ENCODE results near the gene HOXB5.

HOXB5 gene

GRCh38 chr17:48599354-48599753, 5.8 kb upstream of the HOXB5 start:
- ATAC-seq = no peak
- no peak for TF ChIP-seq CSDC2 (CRISPR knock-in tag; IDR thresholded peaks at IDR 0.05)
- no peak for TF ChIP-seq PPARA (CRISPR knock-in tag; IDR thresholded peaks at IDR 0.05; ENCODE audit: borderline replicate concordance)
- no peak for TF ChIP-seq TOX (CRISPR knock-in tag; IDR thresholded peaks at IDR 0.05; ENCODE audit: borderline replicate concordance)
- TF ChIP-seq, protein P1, sequence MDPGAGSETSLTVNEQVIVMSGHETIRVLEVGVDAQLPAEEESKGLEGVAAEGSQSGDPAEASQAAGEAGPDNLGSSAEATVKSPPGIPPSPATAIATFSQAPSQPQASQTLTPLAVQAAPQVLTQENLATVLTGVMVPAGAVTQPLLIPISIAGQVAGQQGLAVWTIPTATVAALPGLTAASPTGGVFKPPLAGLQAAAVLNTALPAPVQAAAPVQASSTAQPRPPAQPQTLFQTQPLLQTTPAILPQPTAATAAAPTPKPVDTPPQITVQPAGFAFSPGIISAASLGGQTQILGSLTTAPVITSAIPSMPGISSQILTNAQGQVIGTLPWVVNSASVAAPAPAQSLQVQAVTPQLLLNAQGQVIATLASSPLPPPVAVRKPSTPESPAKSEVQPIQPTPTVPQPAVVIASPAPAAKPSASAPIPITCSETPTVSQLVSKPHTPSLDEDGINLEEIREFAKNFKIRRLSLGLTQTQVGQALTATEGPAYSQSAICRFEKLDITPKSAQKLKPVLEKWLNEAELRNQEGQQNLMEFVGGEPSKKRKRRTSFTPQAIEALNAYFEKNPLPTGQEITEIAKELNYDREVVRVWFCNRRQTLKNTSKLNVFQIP (CRISPR knock-in tag; IDR thresholded peaks at IDR 0.05; ENCODE audit: borderline replicate concordance, low read depth) = no peak
- no peak for TF ChIP-seq TCF4 (CRISPR knock-in tag; IDR thresholded peaks at IDR 0.05; ENCODE audit: borderline replicate concordance)
- TF ChIP-seq RARB (CRISPR knock-in tag; IDR thresholded peaks at IDR 0.05) = no peak
- no peak for TF ChIP-seq ARNTL (CRISPR knock-in tag; IDR thresholded peaks at IDR 0.05; ENCODE audit: borderline replicate concordance, low read depth)
- TF ChIP-seq ISL1 (CRISPR knock-in tag; IDR thresholded peaks at IDR 0.05) = no peak
- no peak for TF ChIP-seq ZFP30 (CRISPR knock-in tag; IDR thresholded peaks at IDR 0.05)

GRCh38 chr17:48598736-48599135, 5.2 kb upstream of the HOXB5 start:
- no peak for ATAC-seq
- no peak for TF ChIP-seq SNAI2 (CRISPR knock-in tag; IDR thresholded peaks at IDR 0.05)
- no peak for TF ChIP-seq PPARA (CRISPR knock-in tag; IDR thresholded peaks at IDR 0.05; ENCODE audit: borderline replicate concordance)
- TF ChIP-seq GLIS3 (CRISPR knock-in tag; IDR thresholded peaks at IDR 0.05) = no peak
- no peak for TF ChIP-seq RARB (CRISPR knock-in tag; IDR thresholded peaks at IDR 0.05)
- TF ChIP-seq OSR1 (CRISPR knock-in tag; IDR thresholded peaks at IDR 0.05) = no peak
- TF ChIP-seq ZC3H10 (CRISPR knock-in tag; IDR thresholded peaks at IDR 0.05) = no peak
- no peak for TF ChIP-seq ZNF8 (CRISPR knock-in tag; IDR thresholded peaks at IDR 0.05)
- TF ChIP-seq TOX (CRISPR knock-in tag; IDR thresholded peaks at IDR 0.05; ENCODE audit: borderline replicate concordance) = no peak
- TF ChIP-seq, protein P2, sequence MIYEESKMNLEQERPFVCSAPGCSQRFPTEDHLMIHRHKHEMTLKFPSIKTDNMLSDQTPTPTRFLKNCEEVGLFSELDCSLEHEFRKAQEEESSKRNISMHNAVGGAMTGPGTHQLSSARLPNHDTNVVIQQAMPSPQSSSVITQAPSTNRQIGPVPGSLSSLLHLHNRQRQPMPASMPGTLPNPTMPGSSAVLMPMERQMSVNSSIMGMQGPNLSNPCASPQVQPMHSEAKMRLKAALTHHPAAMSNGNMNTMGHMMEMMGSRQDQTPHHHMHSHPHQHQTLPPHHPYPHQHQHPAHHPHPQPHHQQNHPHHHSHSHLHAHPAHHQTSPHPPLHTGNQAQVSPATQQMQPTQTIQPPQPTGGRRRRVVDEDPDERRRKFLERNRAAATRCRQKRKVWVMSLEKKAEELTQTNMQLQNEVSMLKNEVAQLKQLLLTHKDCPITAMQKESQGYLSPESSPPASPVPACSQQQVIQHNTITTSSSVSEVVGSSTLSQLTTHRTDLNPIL (CRISPR knock-in tag; IDR thresholded peaks at IDR 0.05; ENCODE audit: low read depth) = no peak
- no peak for TF ChIP-seq ZNF70 (CRISPR knock-in tag; IDR thresholded peaks at IDR 0.05)
- TF ChIP-seq TSHZ2 (CRISPR knock-in tag; IDR thresholded peaks at IDR 0.05) = no peak
- TF ChIP-seq, protein P3, sequence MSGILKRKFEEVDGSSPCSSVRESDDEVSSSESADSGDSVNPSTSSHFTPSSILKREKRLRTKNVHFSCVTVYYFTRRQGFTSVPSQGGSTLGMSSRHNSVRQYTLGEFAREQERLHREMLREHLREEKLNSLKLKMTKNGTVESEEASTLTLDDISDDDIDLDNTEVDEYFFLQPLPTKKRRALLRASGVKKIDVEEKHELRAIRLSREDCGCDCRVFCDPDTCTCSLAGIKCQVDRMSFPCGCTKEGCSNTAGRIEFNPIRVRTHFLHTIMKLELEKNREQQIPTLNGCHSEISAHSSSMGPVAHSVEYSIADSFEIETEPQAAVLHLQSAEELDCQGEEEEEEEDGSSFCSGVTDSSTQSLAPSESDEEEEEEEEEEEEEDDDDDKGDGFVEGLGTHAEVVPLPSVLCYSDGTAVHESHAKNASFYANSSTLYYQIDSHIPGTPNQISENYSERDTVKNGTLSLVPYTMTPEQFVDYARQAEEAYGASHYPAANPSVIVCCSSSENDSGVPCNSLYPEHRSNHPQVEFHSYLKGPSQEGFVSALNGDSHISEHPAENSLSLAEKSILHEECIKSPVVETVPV (CRISPR knock-in tag; IDR thresholded peaks at IDR 0.05) = no peak
- no peak for TF ChIP-seq BACH2 (CRISPR knock-in tag; IDR thresholded peaks at IDR 0.05; ENCODE audit: borderline replicate concordance)

DNA sequence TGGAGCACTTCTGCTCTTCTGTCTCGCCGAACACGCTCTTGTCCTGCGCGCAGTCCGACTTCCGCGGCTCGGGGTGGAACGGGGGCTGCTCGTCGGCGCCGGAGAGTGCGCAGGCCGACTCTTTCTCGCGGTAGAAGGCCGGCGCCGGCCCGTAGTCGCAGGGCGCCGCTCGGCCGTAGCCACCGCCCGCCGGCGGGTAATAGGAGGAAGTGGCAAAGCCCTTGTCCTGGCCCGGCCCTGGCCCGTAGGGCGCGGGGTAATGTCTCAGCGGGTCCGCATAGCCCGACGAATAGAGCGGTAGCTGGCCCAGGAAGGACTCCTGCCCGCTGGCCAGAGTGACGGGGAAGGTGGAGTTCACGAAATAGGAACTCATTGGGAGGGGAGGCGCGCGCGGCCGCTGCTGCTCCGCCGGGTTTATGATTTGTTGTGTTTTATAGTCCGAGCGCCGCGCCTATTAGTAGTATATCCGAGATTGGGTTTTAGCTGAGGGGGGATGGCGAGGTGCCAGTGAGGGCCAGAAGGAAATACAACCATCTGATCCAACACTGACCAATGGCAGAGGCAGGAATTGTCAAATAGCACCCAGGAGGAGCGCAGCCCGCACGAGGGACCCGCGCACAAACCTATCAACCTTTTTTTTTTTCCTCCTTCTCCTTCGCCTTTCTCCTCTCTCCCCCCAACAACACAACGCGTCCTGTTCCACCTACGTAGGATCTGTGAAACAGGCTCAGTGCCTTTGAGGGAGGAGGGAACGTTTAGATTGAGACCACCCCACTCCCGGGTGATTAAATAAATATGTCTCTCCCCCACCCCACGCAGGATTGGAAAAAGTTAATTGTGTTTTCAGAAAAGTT, 4.4 kb upstream of the HOXB5 start:
- no peak for ATAC-seq
- TF ChIP-seq CSDC2 (CRISPR knock-in tag; IDR thresholded peaks at IDR 0.05) (no peak), GLIS3 (CRISPR knock-in tag; IDR thresholded peaks at IDR 0.05) (no peak), ZNF565 (CRISPR knock-in tag; conservative IDR thresholded peaks at IDR 0.05; ENCODE audit: low read depth) (no peak), ZC3H10 (CRISPR knock-in tag; IDR thresholded peaks at IDR 0.05) (no peak), ZNF70 (CRISPR knock-in tag; IDR thresholded peaks at IDR 0.05) (no peak), ARNTL (CRISPR knock-in tag; IDR thresholded peaks at IDR 0.05; ENCODE audit: borderline replicate concordance, low read depth) (no peak), OSR1 (CRISPR knock-in tag; IDR thresholded peaks at IDR 0.05) (no peak), PATZ1 (CRISPR knock-in tag; IDR thresholded peaks at IDR 0.05; ENCODE audit: borderline replicate concordance) (no peak), ISL1 (CRISPR knock-in tag; IDR thresholded peaks at IDR 0.05) (no peak), ESRRG (CRISPR knock-in tag; IDR thresholded peaks at IDR 0.05) (no peak)
- TF ChIP-seq, protein P3 (CRISPR knock-in tag; IDR thresholded peaks at IDR 0.05) = no peak
- TF ChIP-seq, protein P2 (CRISPR knock-in tag; IDR thresholded peaks at IDR 0.05; ENCODE audit: low read depth) = no peak
